SH-SY5Y (cell line): ENCODE data around the gene SMYD3.

Experiments used
- GATA2 ChIP-seq: IDR thresholded peaks from 2 replicates; pipeline ENCODE4 v1.6.1; 2011; ENCODE audit warnings: mild to moderate bottlenecking, low read depth, low read length
- GATA3 ChIP-seq: IDR thresholded peaks from 2 replicates; pipeline ENCODE4 v1.6.1; 2011; ENCODE audit warnings: low read depth, mild to moderate bottlenecking, low read length, moderate library complexity

DNA sequence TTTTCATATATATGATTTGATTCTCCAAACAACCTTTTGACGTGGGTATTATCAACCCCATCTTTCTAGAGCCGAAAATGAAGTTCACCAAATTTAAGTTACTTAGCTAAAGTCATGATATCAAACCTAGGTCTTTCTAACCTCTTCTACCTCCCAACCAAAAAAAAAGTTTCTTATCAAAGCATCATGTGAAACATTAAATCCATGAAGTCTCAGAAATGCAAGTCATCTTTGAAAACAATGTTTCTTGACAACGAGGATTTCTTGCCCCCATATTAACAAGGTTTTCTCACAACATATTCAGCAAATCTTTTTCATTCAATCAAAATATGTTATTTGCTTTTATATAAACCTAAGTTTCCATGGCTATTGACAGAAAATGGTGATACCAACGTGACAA is 306.3 kb downstream of the SMYD3 start:
- TF ChIP-seq GATA3 = no peak
- TF ChIP-seq GATA2 = no peak
